ENCODE data around the gene CDK14.

CDK14 gene

GRCh38 chr7:91182819-91183764 lies 587.0 kb downstream of the CDK14 start:
- DNase-seq = no peak

GRCh38 chr7:91185771-91186170 lies 589.6 kb downstream of the CDK14 start:
- no peak for DNase-seq

GRCh38 chr7:91187061-91187460 lies 590.9 kb downstream of the CDK14 start:
- DNase-seq = no peak

GRCh38 chr7:91191771-91192170 lies 595.6 kb downstream of the CDK14 start:
- no peak for DNase-seq

GRCh38 chr7:91193141-91193540 lies 597.0 kb downstream of the CDK14 start:
- no peak for DNase-seq

- DNase-seq = no peak
These were observed 598.7 kb downstream of the CDK14 start for GRCh38 chr7:91194841-91195240.

- no peak for DNase-seq
These were observed 599.9 kb downstream of the CDK14 start for GRCh38 chr7:91196058-91196457.

- DNase-seq = no peak
These were observed 602.2 kb downstream of the CDK14 start for GRCh38 chr7:91198371-91198770.

GRCh38 chr7:91199601-91200000 lies 603.5 kb downstream of the CDK14 start:
- DNase-seq = no peak

GRCh38 chr7:91201442-91202113 lies 605.5 kb downstream of the CDK14 start:
- DNase-seq = no peak

- no peak for DNase-seq
These were observed 610.3 kb downstream of the CDK14 start for GRCh38 chr7:91206361-91206960.

- DNase-seq = no peak
These were observed 616.5 kb downstream of the CDK14 start for GRCh38 chr7:91212582-91212981.

GRCh38 chr7:91226411-91226810 lies 630.3 kb downstream of the CDK14 start:
- DNase-seq = no peak

- DNase-seq = no peak
These were observed 632.2 kb downstream of the CDK14 start for GRCh38 chr7:91228327-91228726.

GRCh38 chr7:91228927-91229558 lies 632.9 kb downstream of the CDK14 start:
- no peak for DNase-seq

GRCh38 chr7:91230100-91230499 lies 634.0 kb downstream of the CDK14 start:
- DNase-seq = no peak

GRCh38 chr7:91230503-91230902 lies 634.4 kb downstream of the CDK14 start:
- DNase-seq = no peak

- DNase-seq = no peak
These were observed 637.1 kb downstream of the CDK14 start for GRCh38 chr7:91233212-91233611.

GRCh38 chr7:91235211-91235832 lies 639.2 kb downstream of the CDK14 start:
- DNase-seq = no peak

- no peak for DNase-seq
These were observed 643.1 kb downstream of the CDK14 start for GRCh38 chr7:91239171-91239604.

- no peak for DNase-seq
These were observed 643.7 kb downstream of the CDK14 start for GRCh38 chr7:91239772-91240171.

GRCh38 chr7:91240376-91240941 lies 644.3 kb downstream of the CDK14 start:
- DNase-seq = no peak

All from activated CD4-positive, alpha-beta T cell treated with anti-CD3 and anti-CD28 coated beads, Interleukin-2, amount 50 U/mL, for 48 hours (primary cell).